GM21367 (cell line): ENCODE data around the gene APAF1.

Experiments used
- ATAC-seq: cut with Tn5 transposase; IDR thresholded peaks from one replicate; pipeline ENCODE4 v1.9.1; 2021; ENCODE audit not compliant: unreplicated experiment

The APAF1 gene

DNA sequence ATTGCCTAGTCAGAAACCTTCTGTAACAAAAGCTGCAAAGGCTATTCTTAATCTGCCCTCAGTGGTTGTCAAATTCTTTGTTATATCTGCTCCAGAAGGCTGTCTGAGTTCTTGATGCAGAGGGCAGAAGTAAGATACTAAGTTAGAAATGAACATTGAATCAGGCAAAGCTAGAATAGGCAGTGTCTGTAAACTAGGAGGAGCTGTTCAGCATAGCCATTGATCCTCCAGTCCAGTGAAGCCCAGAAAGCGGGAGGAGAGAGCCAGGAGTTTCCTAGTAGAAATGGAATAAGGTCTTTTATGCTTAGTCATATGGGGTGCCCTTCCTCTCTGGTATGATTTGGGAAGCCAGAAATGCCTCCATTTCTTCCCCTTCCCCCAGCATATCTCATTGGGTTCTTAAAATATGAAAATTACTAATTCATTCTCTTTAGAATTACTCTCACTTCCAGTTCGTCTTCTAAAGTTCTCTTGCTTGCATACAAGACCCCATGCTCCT lies 76.2 kb downstream of the APAF1 start:
- no peak for ATAC-seq

GRCh38 chr12:98724384-98725155 lies 79.5 kb downstream of the APAF1 start:
- ATAC-seq = no peak

DNA sequence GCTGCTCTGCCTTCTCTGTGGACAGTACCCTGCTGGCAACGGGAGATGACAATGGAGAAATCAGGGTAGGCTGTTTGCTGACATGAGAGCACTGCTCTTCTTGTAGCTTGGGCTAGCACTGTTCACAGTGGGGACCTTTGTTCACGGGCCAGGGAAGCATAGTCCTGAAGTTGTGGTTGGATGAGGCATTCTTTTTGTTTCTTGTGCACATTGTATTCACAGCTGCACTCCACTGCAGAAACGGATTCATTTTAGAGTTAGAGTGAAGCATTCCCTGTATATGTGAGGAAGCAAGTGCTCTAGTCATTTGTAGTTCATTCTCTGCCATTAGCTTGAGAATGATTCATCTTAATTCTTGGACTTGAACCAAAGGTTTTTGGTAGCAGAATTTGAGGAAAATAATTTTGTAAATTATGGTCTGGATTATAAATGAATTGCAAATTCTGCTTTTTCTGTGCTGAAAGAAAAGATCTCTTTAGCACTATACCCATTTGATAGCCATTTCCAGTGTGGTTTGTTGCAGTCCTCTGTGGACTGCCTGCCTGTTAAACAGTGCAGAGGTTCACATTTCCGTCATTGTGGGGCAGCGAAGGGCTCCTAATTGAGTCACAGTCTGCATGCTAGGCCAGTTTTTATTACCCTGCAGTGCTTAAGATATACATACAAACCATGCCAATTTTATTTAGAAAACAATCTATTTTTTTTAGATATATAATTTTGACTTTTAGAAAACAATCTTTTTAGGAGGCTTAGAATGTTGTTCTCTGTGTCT lies 80.6 kb downstream of the APAF1 start:
- ATAC-seq = peak; percentile 92

DNA sequence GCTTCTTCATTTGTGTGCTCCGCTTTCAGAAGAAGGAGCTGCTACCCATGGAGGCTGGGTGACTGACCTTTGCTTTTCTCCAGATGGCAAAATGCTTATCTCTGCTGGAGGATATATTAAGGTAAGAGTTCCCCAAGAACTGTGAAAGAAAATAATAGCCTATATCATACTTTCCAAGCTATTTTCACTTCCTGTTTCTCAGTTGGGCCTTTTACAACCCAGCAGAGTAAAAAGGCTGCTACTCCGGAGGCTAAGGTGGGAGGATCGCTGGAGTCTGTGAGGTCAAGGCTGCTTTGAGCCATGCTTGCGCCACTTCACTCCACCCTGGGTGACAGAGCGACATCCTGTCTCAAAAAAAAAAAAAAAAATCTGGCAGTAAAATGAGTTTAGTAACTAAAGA lies 82.1 kb downstream of the APAF1 start:
- ATAC-seq = no peak

DNA sequence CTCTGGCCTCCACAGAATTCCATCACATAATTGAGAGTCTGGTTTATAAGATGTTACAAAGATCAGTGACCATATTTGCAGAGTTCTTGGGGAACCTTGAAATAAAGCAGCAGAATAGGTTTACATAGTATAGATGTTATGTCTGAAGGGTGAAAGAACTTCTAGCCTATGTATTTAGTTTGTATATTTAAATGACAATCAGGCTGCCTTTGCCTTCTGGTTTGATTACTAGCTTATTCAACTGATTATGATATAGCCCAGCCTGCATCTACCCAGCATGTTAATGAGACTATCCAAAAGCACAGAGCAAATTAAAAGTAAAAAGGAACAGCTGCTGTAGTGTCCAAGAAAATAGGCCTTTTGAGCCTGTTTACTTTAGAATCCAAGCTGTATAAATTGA lies 85.3 kb downstream of the APAF1 start:
- ATAC-seq = no peak

- ATAC-seq = no peak
These were observed 88.7 kb downstream of the APAF1 start for GRCh38 chr12:98733667-98734350.

GRCh38 chr12:98735821-98736220 lies 90.7 kb downstream of the APAF1 start:
- ATAC-seq = no peak

DNA sequence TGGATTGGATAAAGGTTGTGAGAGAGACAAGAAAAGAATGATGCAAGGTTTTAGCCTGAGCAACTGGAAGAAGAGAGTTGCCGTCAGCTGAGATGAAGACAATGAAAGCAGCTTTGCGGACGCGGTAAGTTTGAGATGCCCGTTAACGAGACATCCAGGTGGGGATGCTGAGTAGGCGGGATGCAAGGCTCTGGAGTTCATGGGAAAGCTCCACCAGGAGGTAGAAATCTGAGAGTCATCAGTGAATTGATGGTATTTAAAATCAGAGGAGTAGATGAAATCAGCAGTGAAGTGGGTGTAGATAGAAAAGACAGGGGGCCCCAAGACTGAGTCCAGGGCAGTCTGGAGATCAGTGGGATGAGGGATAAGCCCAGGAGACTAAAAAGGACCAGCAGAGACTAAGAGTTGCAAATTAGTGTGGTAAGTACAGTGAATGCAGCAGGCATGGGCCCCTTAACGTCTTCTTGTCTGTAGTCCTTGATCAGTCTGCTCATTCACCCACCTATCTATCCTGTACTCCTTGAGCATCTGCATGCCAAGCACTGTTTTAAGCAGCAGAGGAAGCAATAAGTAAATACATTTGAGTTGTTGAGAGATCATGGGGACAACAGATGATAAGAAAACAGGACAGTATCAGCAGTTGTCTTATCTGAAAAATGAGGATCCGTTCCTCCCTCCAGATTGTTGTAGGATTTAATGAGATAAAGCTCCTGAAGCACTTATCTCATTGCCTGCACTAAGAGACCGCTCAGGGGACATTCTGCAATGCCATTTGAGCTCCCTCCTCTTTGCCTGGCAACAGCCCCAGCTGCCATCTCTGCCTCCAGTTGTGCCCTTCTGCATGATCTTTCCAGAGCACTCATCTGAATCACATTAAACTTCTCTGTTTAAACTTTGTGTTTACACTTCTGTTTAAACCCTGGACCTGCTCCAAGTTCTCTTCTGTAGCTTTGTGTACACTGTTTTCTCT lies 91.5 kb downstream of the APAF1 start:
- ATAC-seq = no peak

- ATAC-seq = no peak
These were observed 92.2 kb downstream of the APAF1 start for GRCh38 chr12:98737322-98737712.

GRCh38 chr12:98738002-98738401 lies 92.9 kb downstream of the APAF1 start:
- ATAC-seq = no peak

GRCh38 chr12:98738539-98738938 lies 93.4 kb downstream of the APAF1 start:
- ATAC-seq = no peak

DNA sequence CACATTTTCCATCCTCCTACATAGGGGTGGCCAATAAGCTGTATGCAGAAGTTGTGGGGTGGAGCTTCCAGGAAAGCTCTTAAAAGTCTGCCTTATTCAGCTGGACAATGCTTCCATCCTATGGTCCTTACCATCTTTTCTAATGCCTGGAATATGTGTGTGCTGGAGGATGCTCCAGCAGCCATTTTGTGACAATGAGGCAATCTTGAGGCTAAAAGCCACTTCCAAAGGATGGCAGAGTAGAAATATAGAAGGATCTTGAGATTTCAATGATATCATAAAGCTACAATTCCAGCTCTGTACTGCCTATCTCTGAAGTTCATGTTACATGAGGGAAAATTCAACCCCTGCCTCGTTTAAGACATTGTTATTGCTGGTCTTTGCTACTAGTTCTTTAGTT lies 95.7 kb downstream of the APAF1 start:
- ATAC-seq = no peak

GRCh38 chr12:98741196-98741555 lies 96.1 kb downstream of the APAF1 start:
- no peak for ATAC-seq

- ATAC-seq = no peak
These were observed 96.6 kb downstream of the APAF1 start for GRCh38 chr12:98741556-98742265.

GRCh38 chr12:98743362-98743953 lies 98.4 kb downstream of the APAF1 start:
- ATAC-seq = peak; percentile 69

- no peak for ATAC-seq
These were observed 99.6 kb downstream of the APAF1 start for GRCh38 chr12:98744680-98745079.

- no peak for ATAC-seq
These were observed 100.7 kb downstream of the APAF1 start for GRCh38 chr12:98745578-98746391.

GRCh38 chr12:98748463-98748862 lies 103.4 kb downstream of the APAF1 start:
- no peak for ATAC-seq

- no peak for ATAC-seq
These were observed 105.4 kb downstream of the APAF1 start for GRCh38 chr12:98750511-98750910.
